Endothelial cell of umbilical vein (primary cell): ENCODE measurements around the gene MYBBP1A.

Experiments used
- EZH2 ChIP-seq: IDR thresholded peaks from 2 replicates; pipeline ENCODE4 v1.6.1; 2012; ENCODE audit warnings: borderline replicate concordance, low read depth, mild to moderate bottlenecking, moderate library complexity, low read length, inconsistent platforms; ENCODE audit not compliant: severe bottlenecking
- FOS ChIP-seq: IDR thresholded peaks from 2 replicates; pipeline ENCODE4 v1.6.1; 2011; ENCODE audit warnings: mild to moderate bottlenecking, low read length, moderate library complexity, borderline replicate concordance; ENCODE audit not compliant: insufficient read depth
- JUN ChIP-seq: IDR thresholded peaks from 2 replicates; pipeline ENCODE4 v1.6.1; 2011; ENCODE audit warnings: borderline replicate concordance, low read depth; ENCODE audit not compliant: insufficient read length, insufficient read depth
- MYC ChIP-seq: IDR thresholded peaks from one replicate; pipeline ENCODE4 v1.6.1; 2011; ENCODE audit warnings: mild to moderate bottlenecking, low read depth, low read length
- POLR2A ChIP-seq: IDR thresholded peaks from 2 replicates; pipeline ENCODE4 v1.6.1; 2012; ENCODE audit warnings: low read depth, mild to moderate bottlenecking, control low read depth, low read length
- POLR2AphosphoS5 ChIP-seq: IDR thresholded peaks from 2 replicates; pipeline ENCODE4 v1.6.1; 2012; ENCODE audit warnings: low read depth, mild to moderate bottlenecking, control low read depth, low read length, moderate library complexity; ENCODE audit not compliant: insufficient read depth
- TF ChIP-seq, protein P1 (sequence below), 2 donors: IDR thresholded peaks; 1 replicate in 1 of 2; 2 replicates in 1 of 2; pipeline ENCODE4 v1.5.1; 2011; ENCODE audit warnings: low read length in 2 of 2, mild to moderate bottlenecking in 2 of 2, moderate library complexity in 2 of 2, control low read depth in 1 of 2, inconsistent platforms in 1 of 2, low read depth in 1 of 2; ENCODE audit not compliant: insufficient read depth in 1 of 2; ENCODE audit errors: extremely low read depth in 1 of 2
- TF ChIP-seq, protein P2 (sequence below): IDR thresholded peaks from 2 replicates; pipeline ENCODE4 v1.6.1; 2011; ENCODE audit not compliant: insufficient read depth, insufficient read length

DNA sequence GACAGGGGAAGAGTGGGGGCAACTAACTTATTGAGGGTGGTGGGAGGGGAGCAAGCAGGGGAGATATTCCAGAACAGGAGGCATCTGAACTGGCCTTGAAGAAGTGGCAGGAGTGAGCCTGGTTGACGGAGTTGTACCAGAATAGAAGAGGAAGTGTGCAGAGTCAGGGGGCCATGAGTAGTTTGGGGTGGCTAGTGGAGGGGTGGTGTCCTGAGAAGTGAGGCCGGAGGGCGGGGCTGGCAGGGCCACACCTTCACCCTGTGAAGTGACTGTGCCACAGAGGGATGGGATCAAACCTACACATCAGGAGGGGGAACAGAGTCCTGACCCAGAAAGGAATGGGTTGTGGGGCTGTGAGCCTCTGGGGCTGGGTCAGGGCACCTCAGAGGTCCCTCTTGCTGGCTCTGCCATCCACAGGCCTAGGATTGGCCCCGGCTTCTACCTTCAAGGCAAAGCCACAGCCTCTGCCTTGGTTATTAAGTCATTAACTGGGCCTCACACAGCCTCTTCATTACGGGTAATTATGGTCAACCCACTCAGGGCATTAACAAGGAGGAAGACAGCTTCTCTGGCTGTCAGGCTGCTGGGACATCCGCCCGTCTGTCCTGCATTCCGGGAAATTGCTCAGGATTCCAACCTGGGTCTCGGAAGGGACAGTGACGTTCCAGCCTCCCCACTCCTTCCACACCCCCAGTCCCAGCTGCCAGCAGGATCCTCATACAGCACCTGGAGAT, 43.8 kb downstream of the MYBBP1A start:
- TF ChIP-seq, protein P1, sequence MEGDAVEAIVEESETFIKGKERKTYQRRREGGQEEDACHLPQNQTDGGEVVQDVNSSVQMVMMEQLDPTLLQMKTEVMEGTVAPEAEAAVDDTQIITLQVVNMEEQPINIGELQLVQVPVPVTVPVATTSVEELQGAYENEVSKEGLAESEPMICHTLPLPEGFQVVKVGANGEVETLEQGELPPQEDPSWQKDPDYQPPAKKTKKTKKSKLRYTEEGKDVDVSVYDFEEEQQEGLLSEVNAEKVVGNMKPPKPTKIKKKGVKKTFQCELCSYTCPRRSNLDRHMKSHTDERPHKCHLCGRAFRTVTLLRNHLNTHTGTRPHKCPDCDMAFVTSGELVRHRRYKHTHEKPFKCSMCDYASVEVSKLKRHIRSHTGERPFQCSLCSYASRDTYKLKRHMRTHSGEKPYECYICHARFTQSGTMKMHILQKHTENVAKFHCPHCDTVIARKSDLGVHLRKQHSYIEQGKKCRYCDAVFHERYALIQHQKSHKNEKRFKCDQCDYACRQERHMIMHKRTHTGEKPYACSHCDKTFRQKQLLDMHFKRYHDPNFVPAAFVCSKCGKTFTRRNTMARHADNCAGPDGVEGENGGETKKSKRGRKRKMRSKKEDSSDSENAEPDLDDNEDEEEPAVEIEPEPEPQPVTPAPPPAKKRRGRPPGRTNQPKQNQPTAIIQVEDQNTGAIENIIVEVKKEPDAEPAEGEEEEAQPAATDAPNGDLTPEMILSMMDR (IDR thresholded peaks at IDR 0.05; ENCODE audit: extremely low read depth in 1 of 2, insufficient read depth in 1 of 2, low read depth in 1 of 2, low read length in 2 of 2), result no peak
- TF ChIP-seq, protein P2, sequence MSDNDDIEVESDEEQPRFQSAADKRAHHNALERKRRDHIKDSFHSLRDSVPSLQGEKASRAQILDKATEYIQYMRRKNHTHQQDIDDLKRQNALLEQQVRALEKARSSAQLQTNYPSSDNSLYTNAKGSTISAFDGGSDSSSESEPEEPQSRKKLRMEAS, result no peak
- TF ChIP-seq MYC, result no peak
- no peak for TF ChIP-seq POLR2AphosphoS5
- no peak for TF ChIP-seq POLR2A
- no peak for TF ChIP-seq JUN
- TF ChIP-seq FOS, result no peak
- no peak for TF ChIP-seq EZH2
